BJ (cell line): ENCODE results near the gene STARD3. TPM values are rescaled to one million over a fixed set of nuclear protein-coding genes. Genes with fewer than 3 reads are reported as not detected.

Experiments used
- CTCF ChIA-PET: fragments of 350-600 bp; formaldehyde crosslinking; extraction: SDS; loops from one replicate; lab custom pipeline; 2021; ENCODE audit warnings: antibody characterized with exemption, inconsistent platforms; lab: Yijun Ruan, JAX
- POLR2A ChIA-PET: fragments of 300-600 bp; sonication (Branson Sonifier 250); formaldehyde crosslinking; extraction: SDS; loops from one replicate; lab custom pipeline; 2021; ENCODE audit warnings: antibody characterized with exemption; lab: Charles Lee
- DNase-seq: peaks from one replicate; pipeline ENCODE4 v3.0.0-alpha.2; 2011; ENCODE audit warnings: low read depth
- H3K27me3 ChIP-seq: 2 replicates; pipeline ENCODE4 v1.6.0; 2011; ENCODE audit warnings: low read length; ENCODE audit not compliant: control insufficient read depth, insufficient read depth
- H3K36me3 ChIP-seq: 2 replicates; pipeline ENCODE4 v1.5.1; 2011; ENCODE audit warnings: low read length; ENCODE audit not compliant: control insufficient read depth, insufficient read depth
- H3K4me3 ChIP-seq: 2 replicates; pipeline ENCODE4 v1.5.1; 2011; ENCODE audit warnings: low read depth, mild to moderate bottlenecking, control low read depth, low read length
- CTCF ChIP-seq: IDR thresholded peaks from 2 replicates; pipeline ENCODE4 v1.5.1; 2011; ENCODE audit warnings: low read depth, mild to moderate bottlenecking, control low read depth, inconsistent platforms, low read length, moderate library complexity; ENCODE audit not compliant: insufficient read depth
- polyA plus RNA-seq: library from polyadenylated mRNA; depleted of rRNA; stranded (reverse); fragments of >200 nt; gene quantifications from 2 replicates; pipeline ENCODE4 v1.2.3, GENCODE V29; 2011

STARD3 gene
- polyA plus RNA-seq, 1 experiment: 93.8 TPM

- no peak for DNase-seq
- ChIA-PET CTCF (interaction anchor here (0.9 to 4.3 kb wide), 2 partner anchors 16 to 29 kb away, joined by 3 to 30 read pairs; no protein-coding TSS in a partner anchor), POLR2A (no interaction called here)
- no peak overlapping the region for H3K4me3 ChIP-seq
- peaks cover 69% of the 10 kb centered on the region for H3K27me3 ChIP-seq
- TF ChIP-seq CTCF: no peak
- H3K36me3 ChIP-seq: no peaks in the 10 kb centered on the region
Measured at GRCh38 chr17:39605492-39606433, 31.2 kb upstream of the STARD3 start.

GRCh38 chr17:39606434-39607056 lies 30.4 kb upstream of the STARD3 start:
- H3K4me3 ChIP-seq: no peak overlapping the region
- DNase-seq: no peak
- H3K27me3 ChIP-seq: peaks cover 63% of the 10 kb centered on the region
- no peak for TF ChIP-seq CTCF
- CTCF ChIA-PET: interaction anchor here (0.9 to 4.3 kb wide), 2 partner anchors 16 to 28 kb away, joined by 3 to 30 read pairs; no protein-coding TSS in a partner anchor
- POLR2A ChIA-PET: no interaction called here
- H3K36me3 ChIP-seq: no peaks in the 10 kb centered on the region

GRCh38 chr17:39607057-39607850 lies 29.7 kb upstream of the STARD3 start:
- peaks cover 56% of the 10 kb centered on the region for H3K27me3 ChIP-seq
- ChIA-PET POLR2A (no interaction called here), CTCF (interaction anchor here (4.3 kb wide), 1 partner anchor 15 kb away, joined by 30 read pairs; no protein-coding TSS in a partner anchor)
- no peak for DNase-seq
- no peak for TF ChIP-seq CTCF
- no peaks in the 10 kb centered on the region for H3K36me3 ChIP-seq
- no peak overlapping the region for H3K4me3 ChIP-seq

GRCh38 chr17:39607851-39608130 lies 29.2 kb upstream of the STARD3 start, which contains the start of gene NEUROD2:
Gene NEUROD2, minus strand, starts transcription at chr17:39607920. Its CDS starts 1,321 bp downstream, at chr17:39606599.
- peaks cover 50% of the 10 kb centered on the region for H3K27me3 ChIP-seq
- no peak for TF ChIP-seq CTCF
- POLR2A ChIA-PET: no interaction called here

More at GRCh38 chr17:39607851-39608130, 29.2 kb upstream of the STARD3 start, which contains the start of gene NEUROD2:
- Histone ChIP-seq H3K4me3 (no peak within 1 kb of the TSS), H3K36me3 (no peaks in the 10 kb centered on the region)
- CTCF ChIA-PET: no interaction called here
- no peak for DNase-seq
